ACC112 (cell line): ENCODE data around the gene GRID2.

Experiments used
- H2AFZ ChIP-seq: fragments of 200-600 bp; sonication (generic); one replicate; pipeline ENCODE4 v1.6.0; 2017; ENCODE audit warnings: antibody characterized with exemption, low read length; ENCODE audit not compliant: unreplicated experiment
- H3K27ac ChIP-seq: fragments of 200-600 bp; sonication (generic); 2 replicates; pipeline ENCODE4 v1.5.1; 2014; ENCODE audit warnings: low read depth, mild to moderate bottlenecking, antibody characterized with exemption, low read length, moderate library complexity
- H3K27me3 ChIP-seq: fragments of 200-600 bp; sonication (generic); 2 replicates; pipeline ENCODE4 v1.6.1; 2014; ENCODE audit warnings: mild to moderate bottlenecking, antibody characterized with exemption, low read length, moderate library complexity, mixed read lengths; ENCODE audit not compliant: insufficient read depth
- H3K36me3 ChIP-seq: fragments of 200-600 bp; sonication (generic); 2 replicates; pipeline ENCODE4 v1.6.1; 2016; ENCODE audit warnings: mild to moderate bottlenecking, antibody characterized with exemption, low read length, moderate library complexity, mixed read lengths; ENCODE audit not compliant: insufficient read depth
- H3K4me1 ChIP-seq: fragments of 200-600 bp; sonication (generic); one replicate; pipeline ENCODE4 v1.6.1; 2016; ENCODE audit warnings: low read length, mixed read lengths; ENCODE audit not compliant: insufficient read depth, unreplicated experiment, control insufficient read depth
- H3K4me3 ChIP-seq: fragments of 200-600 bp; sonication (generic); 2 replicates; pipeline ENCODE4 v1.5.1; 2014; ENCODE audit warnings: mild to moderate bottlenecking, low read depth, low read length
- H3K79me2 ChIP-seq: fragments of 200-600 bp; sonication (generic); one replicate; pipeline ENCODE4 v1.6.0; 2016; ENCODE audit warnings: low read length; ENCODE audit not compliant: control insufficient read depth, unreplicated experiment, insufficient read depth

Gene GRID2

DNA sequence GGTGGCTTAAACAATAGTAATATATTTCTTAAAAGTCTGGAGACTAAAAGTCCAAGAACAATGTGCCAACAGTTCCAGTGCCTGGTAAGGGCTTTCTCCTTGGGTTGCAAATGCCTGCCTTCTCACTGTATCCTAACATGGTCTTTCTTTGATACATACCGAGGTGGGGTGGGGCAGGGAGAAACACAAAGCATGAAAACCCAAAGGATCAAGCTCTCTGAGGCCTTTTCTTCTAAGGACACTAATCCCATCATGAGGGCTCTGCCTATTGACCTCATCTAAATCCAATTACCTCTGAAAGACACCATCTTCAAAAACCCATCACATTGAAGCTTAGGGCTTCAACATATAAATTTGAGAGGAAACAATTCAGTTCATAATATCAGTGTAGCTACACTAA, 311.3 kb downstream of the GRID2 start:
- H3K4me3 ChIP-seq: no peak overlapping the region
- no peaks in the 10 kb centered on the region for H3K79me2 ChIP-seq
- no peak overlapping the region for H2AFZ ChIP-seq
- H3K27me3 ChIP-seq: no peaks in the 10 kb centered on the region
- no peaks in the 10 kb centered on the region for H3K36me3 ChIP-seq
- H3K27ac ChIP-seq: no peak overlapping the region
- H3K4me1 ChIP-seq: no peaks in the 10 kb centered on the region

DNA sequence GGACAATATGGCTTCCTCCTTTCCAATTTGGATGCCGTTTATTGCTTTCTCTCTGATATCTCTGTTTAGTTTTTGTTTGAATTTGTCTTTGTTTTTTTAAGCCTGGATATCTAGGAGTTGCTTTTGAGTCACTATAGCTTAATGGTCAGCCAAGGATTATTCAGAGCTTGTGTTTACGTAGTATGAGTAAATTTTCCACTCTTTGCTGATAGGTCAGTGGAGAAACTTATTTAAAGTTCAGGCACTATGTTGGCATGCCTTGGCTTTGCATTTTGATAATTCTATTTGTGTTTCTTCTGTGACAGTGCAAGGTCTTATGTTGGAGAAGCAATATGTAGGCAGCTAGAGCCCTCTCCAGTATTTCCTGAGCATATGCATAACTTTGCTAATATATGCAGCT, 315.2 kb downstream of the GRID2 start:
- H3K4me1 ChIP-seq: no peaks in the 10 kb centered on the region
- H3K79me2 ChIP-seq: no peaks in the 10 kb centered on the region
- H3K27ac ChIP-seq: no peak overlapping the region
- no peaks in the 10 kb centered on the region for H3K27me3 ChIP-seq
- no peak overlapping the region for H3K4me3 ChIP-seq
- no peaks in the 10 kb centered on the region for H3K36me3 ChIP-seq
- no peak overlapping the region for H2AFZ ChIP-seq

DNA sequence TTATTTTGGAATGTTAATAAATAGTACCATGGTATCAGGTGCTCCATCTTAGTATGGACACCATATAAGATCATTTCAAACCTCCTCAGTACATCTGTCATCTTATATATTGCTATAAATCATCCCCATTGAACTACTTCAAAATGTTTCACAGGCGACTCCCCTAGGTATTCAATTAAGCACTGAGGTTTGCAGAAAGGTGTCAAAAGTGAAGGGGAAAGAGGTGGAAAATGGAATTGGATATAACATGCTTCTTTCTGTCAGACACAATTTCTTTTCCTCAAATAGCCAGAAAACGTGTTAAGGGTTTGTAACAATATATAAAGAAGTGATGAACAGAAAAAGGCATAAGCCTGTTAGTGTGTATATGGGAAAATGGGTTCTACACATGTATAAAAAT, 325.5 kb downstream of the GRID2 start:
- Histone ChIP-seq H3K27me3 (no peaks in the 10 kb centered on the region), H3K36me3 (no peaks in the 10 kb centered on the region), H3K27ac (no peak overlapping the region), H3K79me2 (no peaks in the 10 kb centered on the region), H2AFZ (no peak overlapping the region), H3K4me3 (no peak overlapping the region), H3K4me1 (no peaks in the 10 kb centered on the region)

DNA sequence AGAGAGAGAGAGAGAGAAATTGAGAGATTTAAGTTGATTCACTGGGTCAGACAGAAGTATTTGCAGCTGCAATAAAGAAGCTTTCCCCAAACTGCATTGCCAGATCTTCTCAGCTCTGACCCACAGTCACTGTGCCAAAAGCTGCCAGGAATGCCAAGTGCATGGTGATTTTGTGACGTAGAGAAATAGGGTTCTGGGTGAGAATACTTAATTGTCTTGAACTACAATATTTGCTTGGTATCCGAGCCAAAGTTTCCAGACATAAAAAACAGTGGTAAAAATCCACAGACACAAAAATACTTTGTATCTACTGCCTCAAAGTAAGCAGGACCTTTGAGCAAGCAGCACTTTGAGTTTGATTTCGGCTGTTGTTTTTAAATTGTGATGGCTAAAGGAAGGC, 331.1 kb downstream of the GRID2 start:
- no peaks in the 10 kb centered on the region for H3K36me3 ChIP-seq
- H2AFZ ChIP-seq: no peak overlapping the region
- no peak overlapping the region for H3K4me3 ChIP-seq
- H3K27ac ChIP-seq: no peak overlapping the region
- H3K27me3 ChIP-seq: no peaks in the 10 kb centered on the region
- no peaks in the 10 kb centered on the region for H3K79me2 ChIP-seq
- H3K4me1 ChIP-seq: no peaks in the 10 kb centered on the region

DNA sequence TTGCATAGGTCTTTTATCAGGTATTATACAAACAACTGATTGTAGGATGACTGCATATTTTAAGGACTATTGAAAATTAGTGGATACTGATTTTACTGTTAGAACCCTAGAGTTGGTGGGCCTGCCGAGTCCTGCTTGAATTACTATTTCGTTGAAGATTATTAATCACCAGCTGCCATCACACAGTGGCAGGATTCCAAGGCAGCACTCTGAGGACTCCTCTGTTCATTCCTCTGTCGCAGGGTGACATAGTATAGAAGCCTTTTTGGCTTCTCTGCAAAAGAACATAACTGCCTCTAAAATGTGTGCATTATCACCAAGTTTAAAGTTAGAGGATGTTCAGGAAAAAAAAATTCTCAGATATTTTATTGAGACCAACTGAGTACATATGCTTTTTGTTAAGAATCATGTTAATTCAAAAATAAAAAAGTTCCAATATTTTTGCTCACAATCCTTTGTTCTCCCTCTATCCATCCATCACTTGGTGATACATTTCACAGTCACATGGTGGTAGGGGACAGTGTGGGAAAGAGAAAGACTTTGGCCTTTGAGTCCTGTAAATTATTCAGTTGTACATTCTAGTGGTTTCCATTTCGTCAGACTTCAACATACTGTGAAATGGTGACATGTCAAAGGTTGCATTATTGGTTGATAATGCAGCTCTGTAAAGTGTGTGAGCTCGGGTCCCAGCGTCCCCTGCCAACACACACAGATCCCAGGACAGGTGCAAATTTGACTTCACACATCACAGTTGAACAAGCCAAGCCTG, 332.5 kb downstream of the GRID2 start:
- Histone ChIP-seq H3K4me3 (no peak overlapping the region), H3K36me3 (no peaks in the 10 kb centered on the region), H2AFZ (no peak overlapping the region), H3K4me1 (no peaks in the 10 kb centered on the region), H3K27me3 (no peaks in the 10 kb centered on the region), H3K79me2 (no peaks in the 10 kb centered on the region), H3K27ac (no peak overlapping the region)

DNA sequence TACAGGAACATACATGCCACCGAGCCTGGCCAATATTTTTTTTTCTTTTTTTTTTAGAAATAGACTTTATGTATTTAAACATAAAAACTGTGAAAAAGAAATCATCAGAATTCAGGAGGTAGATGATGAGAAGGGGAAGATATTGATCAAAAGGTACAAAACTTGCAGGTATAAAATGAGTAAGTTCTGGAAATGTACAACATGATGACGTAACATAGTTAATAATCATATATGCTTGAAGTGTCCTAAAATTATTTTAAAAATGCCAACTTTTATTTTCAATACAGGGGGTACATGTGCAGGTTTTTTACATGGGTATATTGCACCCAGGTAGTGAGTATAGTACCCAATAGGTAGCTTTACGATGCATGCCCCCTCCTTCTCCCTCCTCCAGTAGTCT, 337.6 kb downstream of the GRID2 start:
- Histone ChIP-seq H3K4me1 (no peaks in the 10 kb centered on the region), H3K27ac (no peak overlapping the region), H2AFZ (no peak overlapping the region), H3K36me3 (no peaks in the 10 kb centered on the region), H3K27me3 (no peaks in the 10 kb centered on the region), H3K4me3 (no peak overlapping the region), H3K79me2 (no peaks in the 10 kb centered on the region)

DNA sequence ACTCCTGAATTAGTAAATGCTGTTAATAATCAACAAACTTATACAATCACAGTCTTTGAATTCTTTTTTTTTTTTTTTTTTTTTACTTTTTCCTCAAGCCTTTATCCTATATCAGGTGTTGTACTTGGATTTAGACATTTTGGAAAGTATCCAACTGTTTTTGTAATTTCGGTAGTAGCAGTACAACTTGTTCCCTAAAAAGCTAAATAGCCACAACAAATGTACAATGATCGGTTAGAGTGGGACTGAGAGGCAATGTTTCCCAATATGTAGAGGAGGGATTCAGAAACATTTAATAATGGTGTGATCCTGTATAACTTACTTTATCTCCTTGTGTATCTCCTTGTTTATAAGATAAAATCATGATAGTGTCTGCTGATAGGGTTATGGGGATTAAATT, 343.1 kb downstream of the GRID2 start:
- Histone ChIP-seq H3K36me3 (no peaks in the 10 kb centered on the region), H3K4me3 (no peak overlapping the region), H3K27me3 (no peaks in the 10 kb centered on the region), H3K27ac (no peak overlapping the region), H2AFZ (no peak overlapping the region), H3K4me1 (no peaks in the 10 kb centered on the region), H3K79me2 (no peaks in the 10 kb centered on the region)

DNA sequence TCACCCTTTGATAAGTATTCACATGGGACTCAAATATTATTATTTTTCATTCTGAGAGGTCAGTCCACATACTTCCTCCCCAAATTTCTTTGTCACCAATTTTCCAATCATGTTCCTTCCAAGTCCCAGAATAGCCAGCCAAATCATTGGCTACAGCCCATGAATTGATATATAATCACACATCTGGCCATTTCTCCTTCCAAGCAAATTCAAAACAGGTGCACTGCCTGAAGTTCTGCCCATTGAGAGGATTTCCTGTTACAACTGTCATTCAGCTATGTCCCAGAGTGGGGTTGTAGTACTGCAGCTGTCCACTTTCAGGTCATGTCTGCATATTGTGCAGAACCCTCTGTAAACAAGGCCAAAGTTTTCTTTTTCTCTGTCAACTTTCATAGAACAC, 347.8 kb downstream of the GRID2 start:
- Histone ChIP-seq H3K79me2 (no peaks in the 10 kb centered on the region), H3K27me3 (no peaks in the 10 kb centered on the region), H3K4me3 (no peak overlapping the region), H3K27ac (no peak overlapping the region), H3K36me3 (no peaks in the 10 kb centered on the region), H2AFZ (no peak overlapping the region), H3K4me1 (no peaks in the 10 kb centered on the region)

DNA sequence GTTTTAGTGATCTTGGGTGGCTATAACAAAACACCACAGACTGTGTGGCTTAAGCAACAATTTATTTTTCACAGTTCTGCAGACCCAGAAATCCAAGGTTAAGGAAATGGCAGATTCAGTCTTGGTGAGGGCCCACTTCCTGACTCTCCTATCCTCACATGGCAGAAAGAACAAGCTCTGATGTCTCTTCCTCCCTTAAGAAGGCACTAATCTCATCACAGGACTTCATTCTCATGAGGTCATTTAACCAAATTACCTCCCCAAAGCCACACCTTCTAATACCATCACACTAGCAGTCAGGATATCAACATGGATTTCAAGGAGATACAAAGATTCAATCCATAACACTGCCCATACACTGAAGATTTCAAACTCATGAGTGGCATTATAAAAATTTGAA, 350.3 kb downstream of the GRID2 start:
- no peaks in the 10 kb centered on the region for H3K4me1 ChIP-seq
- H3K36me3 ChIP-seq: no peaks in the 10 kb centered on the region
- no peaks in the 10 kb centered on the region for H3K79me2 ChIP-seq

DNA sequence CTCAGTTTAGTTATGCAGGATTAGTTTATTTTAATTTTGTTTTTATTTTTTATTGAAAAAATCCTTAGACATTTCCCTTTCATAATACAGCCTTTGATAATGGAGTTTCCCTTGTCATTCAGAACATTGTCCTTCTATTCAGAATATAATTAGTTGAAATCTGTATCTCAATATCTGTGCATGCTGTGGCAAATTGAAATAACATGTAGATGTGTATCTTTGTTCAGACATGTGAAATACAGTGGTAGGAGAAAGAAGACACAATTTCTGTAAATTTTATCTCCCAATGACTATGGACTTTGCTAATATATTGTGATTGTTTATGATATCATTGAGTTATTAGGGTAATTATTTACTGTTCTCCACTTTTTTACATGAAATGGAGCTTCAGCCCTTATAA, 353.9 kb downstream of the GRID2 start:
- Histone ChIP-seq H2AFZ (no peak overlapping the region), H3K27me3 (no peaks in the 10 kb centered on the region), H3K27ac (no peak overlapping the region), H3K36me3 (no peaks in the 10 kb centered on the region), H3K4me1 (no peaks in the 10 kb centered on the region), H3K79me2 (no peaks in the 10 kb centered on the region), H3K4me3 (no peak overlapping the region)

More for the DNA sequence above, 350.3 kb downstream of the GRID2 start:
- Histone ChIP-seq H3K27ac (no peak overlapping the region), H3K4me3 (no peak overlapping the region), H3K27me3 (no peaks in the 10 kb centered on the region), H2AFZ (no peak overlapping the region)

DNA sequence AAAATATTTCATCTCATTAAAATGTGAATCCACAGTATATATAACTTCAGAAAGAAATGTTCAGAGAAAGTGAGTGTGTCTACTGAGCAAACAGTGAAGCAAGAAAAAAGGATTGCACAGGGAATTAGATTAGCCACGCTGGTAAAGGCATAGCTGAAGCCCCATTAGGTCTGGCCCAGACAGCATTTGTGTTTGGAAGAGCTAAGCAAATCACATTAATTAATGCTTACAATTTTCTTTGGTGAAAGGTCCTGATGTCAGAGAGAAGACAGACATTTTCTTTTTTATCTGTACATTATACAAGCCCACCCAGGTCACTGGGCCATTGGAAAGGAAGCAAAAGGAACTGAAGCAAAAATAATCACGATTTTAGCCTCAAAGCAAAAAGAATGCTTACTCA, 354.6 kb downstream of the GRID2 start:
- no peaks in the 10 kb centered on the region for H3K27me3 ChIP-seq
- H3K27ac ChIP-seq: no peak overlapping the region
- no peaks in the 10 kb centered on the region for H3K79me2 ChIP-seq
- H3K4me1 ChIP-seq: no peaks in the 10 kb centered on the region
- no peak overlapping the region for H3K4me3 ChIP-seq
- H2AFZ ChIP-seq: no peak overlapping the region
- H3K36me3 ChIP-seq: no peaks in the 10 kb centered on the region
